Sigmoid colon (tissue), 4 donors: Measurements from ENCODE around the gene CMKLR1.

ENCODE experiments used
- CTCF ChIP-seq, 4 experiments: fragments of 450-650 bp in 3 of 4; fragments of 200-600 bp in 1 of 4; IDR thresholded peaks; one replicate each; pipeline ENCODE4 v1.5.1; 2016 to 2019; ENCODE audit warnings: antibody characterized with exemption in 4 of 4, mild to moderate bottlenecking in 3 of 4, moderate library complexity in 2 of 4
- POLR2A ChIP-seq, 2 donors: fragments of 450-650 bp; IDR thresholded peaks; one replicate each; pipeline ENCODE4 v1.6.1; 2016; ENCODE audit warnings: antibody characterized with exemption in 2 of 2, mild to moderate bottlenecking in 2 of 2, moderate library complexity in 2 of 2
- POLR2AphosphoS5 ChIP-seq, 4 donors: sonication (generic); formaldehyde crosslinking; IDR thresholded peaks; one replicate each; pipeline ENCODE4 v1.6.1; 2017; ENCODE audit warnings: antibody characterized with exemption in 4 of 4

- TF ChIP-seq POLR2A (IDR thresholded peaks at IDR 0.05), result no peak
- TF ChIP-seq POLR2AphosphoS5 (IDR thresholded peaks at IDR 0.05), result no peak
- no peak for TF ChIP-seq CTCF (IDR thresholded peaks at IDR 0.05)
Measured at GRCh38 chr12:108367436-108367835, 28.3 kb upstream of the CMKLR1 start.
